Activated T-cell treated with anti-CD3 and anti-CD28 coated beads for 24 hours (primary cell): ENCODE results near the gene SMO.
A peak's percentile ranks its signal among the peaks of the same experiment; 100 is the strongest.

Experiments used
- DNase-seq: peaks from one replicate; pipeline ENCODE4 v3.0.0-alpha.2; 2020; ENCODE audit warnings: low read depth

The SMO gene

DNA sequence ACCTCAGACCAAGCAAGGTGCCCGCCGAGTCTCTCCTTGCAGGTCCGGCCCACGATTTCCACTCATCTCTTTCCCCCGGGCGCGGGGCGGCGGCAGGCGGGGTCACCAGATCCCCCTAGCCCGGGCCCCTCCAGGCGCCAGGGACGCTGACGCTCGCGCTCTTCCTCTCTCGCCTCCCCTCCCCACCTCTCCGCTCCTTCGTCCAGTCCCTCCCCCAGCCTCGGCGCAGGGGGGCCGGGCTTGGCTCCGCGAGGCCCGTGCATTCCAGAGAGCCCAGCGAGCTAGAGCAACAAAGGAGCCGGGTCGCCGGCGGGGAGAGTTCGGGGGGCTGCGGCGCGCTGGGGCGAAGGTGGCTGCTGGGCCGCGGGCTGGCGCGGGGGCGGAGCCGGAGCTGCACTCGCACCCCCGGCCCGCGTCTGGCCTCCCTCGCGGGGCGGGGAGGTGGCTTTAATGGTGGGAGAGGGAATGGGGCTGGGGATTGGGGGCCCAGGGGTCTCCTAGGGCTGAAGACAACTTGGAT, at the start of gene SMO:
Gene SMO, plus strand, starts transcription at position 262 of the 520 bp plus-strand sequence. CDS start 519 bp downstream, outside the sequence.
- DNase-seq = no peak

DNA sequence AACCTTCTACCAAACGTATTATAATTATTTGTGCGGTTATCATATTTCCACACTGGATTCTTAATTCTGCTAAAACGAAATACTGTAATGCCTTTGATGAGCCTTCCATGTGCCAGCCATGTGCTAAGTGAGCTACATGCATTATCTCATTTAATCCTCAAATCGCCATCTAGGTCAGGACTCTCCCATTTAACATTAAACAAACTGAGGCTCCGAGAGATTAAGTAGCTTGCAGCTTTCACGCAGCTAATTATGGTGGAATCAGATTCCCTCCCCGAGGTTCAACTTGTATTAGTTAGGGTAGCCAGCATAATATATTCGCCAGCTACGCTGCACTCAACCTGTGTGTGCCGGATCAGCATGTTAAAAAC, 44.7 kb upstream of the SMO start:
- no peak for DNase-seq

GRCh38 chr7:129144095-129144833, 44.2 kb upstream of the SMO start, which contains the start of gene TSPAN33:
TSPAN33 (plus strand) TSS chr7:129144707; CDS start chr7:129144981, 274 bp downstream.
- peak; percentile 62 for DNase-seq

- no peak for DNase-seq
Measured at GRCh38 chr7:129144834-129145668, 43.4 kb upstream of the SMO start.

GRCh38 chr7:129146237-129146979, 42.0 kb upstream of the SMO start:
- DNase-seq = no peak

- DNase-seq = no peak
Measured at GRCh38 chr7:129147731-129148130, 40.7 kb upstream of the SMO start.

- no peak for DNase-seq
Measured at GRCh38 chr7:129149511-129149910, 38.9 kb upstream of the SMO start.

DNA sequence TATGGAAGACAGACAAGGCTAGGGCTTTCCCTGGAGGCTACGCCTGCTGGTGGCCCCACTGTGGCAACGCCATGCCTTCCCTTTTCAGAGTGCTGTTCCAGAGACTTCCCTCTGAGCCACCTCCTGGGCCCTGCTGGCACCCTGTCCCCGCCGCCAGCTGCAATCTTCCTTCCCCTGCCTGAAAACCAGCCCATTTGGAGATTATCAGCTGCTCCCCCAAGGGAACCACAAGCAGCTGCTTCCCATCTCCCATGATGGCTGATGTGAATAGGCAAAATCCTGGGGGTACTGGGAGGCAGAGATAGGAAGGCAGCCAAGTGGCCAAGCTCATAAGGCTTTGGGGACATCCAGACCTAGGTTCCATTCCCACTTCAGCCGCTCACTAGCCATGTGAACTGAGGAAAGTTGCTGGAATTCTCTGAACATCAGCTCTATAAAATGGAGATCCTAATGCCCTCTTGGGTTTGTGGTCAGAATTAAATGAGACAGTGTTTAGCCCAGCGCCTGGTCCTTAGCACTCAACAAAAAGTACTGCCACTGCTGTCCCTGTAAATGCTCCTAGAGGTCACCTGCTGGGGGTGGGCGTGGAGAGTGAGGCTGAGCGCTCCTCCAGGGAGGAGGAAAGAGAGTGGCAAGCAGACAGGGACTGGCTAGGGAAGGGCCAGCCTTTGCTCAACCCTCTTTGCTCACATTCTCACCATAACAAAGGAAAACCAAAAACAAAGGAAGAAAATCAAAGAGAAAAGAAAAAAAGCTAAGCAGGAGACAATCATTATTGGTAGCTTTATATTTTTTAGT, 38.0 kb upstream of the SMO start:
- no peak for DNase-seq

GRCh38 chr7:129157651-129158050, 30.8 kb upstream of the SMO start:
- DNase-seq = no peak

- no peak for DNase-seq
Measured at GRCh38 chr7:129159539-129159938, 28.9 kb upstream of the SMO start.

- no peak for DNase-seq
Measured at GRCh38 chr7:129160161-129160905, 28.1 kb upstream of the SMO start.

DNA sequence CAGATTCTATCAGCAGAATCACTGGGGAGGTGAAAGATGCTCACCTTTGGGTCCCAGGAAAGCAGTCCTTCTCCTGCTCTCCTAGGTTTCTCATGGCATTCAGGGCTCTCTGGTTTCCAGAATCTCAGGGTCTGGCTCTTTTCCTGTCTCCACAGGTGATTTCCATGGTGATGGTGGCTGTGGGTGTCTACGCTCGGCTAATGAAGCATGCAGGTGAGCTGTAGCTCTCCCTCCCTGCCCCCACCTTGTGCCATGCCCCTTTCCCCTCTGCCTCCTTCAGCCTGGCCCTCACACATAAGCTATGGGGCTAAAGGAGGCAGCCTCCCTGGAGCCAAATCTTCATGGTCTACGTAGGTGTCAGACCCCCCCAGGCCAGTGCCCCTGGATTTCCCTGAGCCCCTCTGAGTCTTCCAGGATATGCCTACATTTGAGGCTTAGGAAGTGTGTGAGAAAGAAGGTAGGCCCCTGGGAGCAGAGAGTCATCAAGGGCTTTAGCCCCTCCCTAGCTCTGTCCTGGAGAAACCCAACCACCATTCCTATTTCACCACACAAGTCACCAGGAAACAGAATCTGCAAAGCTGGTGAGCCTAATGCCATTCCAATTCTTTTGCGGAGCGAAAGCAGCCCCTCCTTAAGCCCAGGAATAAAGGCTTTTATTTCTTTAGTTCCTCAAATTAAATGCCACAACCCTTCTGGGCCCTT, 26.8 kb upstream of the SMO start:
- DNase-seq = no peak

GRCh38 chr7:129162732-129163131, 25.7 kb upstream of the SMO start:
- DNase-seq = no peak

DNA sequence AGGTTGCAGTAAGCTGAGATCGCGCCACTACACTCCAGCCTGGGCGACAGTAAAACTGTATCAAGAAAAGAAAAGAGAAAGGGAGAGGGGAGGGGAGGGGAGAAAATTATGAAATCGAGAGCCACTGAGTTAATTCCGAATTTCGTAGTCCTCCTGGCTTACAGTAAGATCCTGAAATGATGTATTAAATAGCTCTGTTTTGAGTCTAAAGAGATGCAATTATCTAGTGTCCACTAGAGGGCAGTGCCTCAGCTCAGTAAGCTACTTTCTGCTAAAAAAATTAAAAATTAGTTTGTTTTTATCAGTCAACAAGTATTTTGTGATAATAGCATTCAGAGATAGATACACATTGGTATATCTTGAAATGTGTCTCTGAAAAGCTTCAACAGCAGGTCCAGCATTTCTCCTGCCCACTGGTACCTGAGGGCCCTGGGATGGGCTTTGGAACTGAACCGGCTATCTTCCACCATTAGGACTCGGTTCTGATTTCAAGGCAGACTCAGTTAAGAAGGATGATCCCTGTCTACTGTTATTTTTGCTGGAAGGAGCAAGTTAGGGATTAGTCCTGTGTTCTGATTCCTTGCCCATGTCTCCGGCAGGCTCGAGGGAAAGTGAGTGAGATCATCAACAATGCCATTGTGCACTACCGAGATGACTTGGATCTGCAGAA, 24.4 kb upstream of the SMO start:
- DNase-seq = no peak

GRCh38 chr7:129166745-129167144, 21.7 kb upstream of the SMO start:
- DNase-seq = no peak

- no peak for DNase-seq
Measured at GRCh38 chr7:129167817-129168216, 20.6 kb upstream of the SMO start.

GRCh38 chr7:129168231-129169021, 20.0 kb upstream of the SMO start:
- DNase-seq = no peak

GRCh38 chr7:129169171-129169671, 19.2 kb upstream of the SMO start:
- peak; percentile 24 for DNase-seq
